ENCODE data around the gene ITGB8. TPM values are rescaled to one million over a fixed set of nuclear protein-coding genes. Genes with fewer than 3 reads are reported as not detected.

The ITGB8 gene
- total RNA-seq, 1 experiment from 2014 or later = 2.4 TPM

DNA sequence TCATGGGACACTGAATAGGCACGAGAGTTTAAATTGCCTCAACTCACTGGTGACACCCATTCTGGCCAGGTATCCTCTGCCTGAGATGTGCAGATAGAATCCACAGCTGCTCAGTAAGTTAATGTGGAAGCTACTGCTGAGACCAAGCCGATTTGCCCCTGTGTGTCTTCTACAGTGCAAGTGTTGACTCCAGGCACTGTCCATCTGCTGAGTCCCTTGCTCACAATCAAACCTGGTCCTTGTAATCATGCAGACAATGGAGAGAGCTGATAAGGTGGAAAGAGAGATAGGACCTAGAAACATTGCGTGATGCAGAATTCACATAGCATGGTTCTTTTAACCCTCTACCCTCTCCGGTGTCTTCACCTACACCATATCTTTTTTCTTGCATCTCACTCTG is 101.4 kb downstream of the ITGB8 start:
- no peak for ATAC-seq
- H3K27ac ChIP-seq (ENCODE audit: low read depth, low read length) = no peak overlapping the region
- H4K20me1 ChIP-seq (ENCODE audit: insufficient read depth) = no peaks in the 10 kb centered on the region
- H3K36me3 ChIP-seq (ENCODE audit: control insufficient read depth in 1 of 2, insufficient read depth in 2 of 2, low read length in 2 of 2) = no peaks in the 10 kb centered on the region
- intact Hi-C loops (cut with micrococcal nuclease) = no loop called here
- no peaks in the 10 kb centered on the region for H3K79me2 ChIP-seq (ENCODE audit: insufficient read depth, low read length)
- no peak overlapping the region for H2AFZ ChIP-seq (ENCODE audit: low read depth, low read length, poor library complexity, severe bottlenecking)
- TF ChIP-seq YY1 (IDR thresholded peaks at IDR 0.05; ENCODE audit: extremely low read depth, insufficient replicate concordance, low read depth, low read length) (no peak), EGR1 (IDR thresholded peaks at IDR 0.05; ENCODE audit: low read depth) (no peak), JUND (IDR thresholded peaks at IDR 0.05) (no peak), REST (IDR thresholded peaks at IDR 0.05; ENCODE audit: low read depth) (no peak), SRF (IDR thresholded peaks at IDR 0.05; ENCODE audit: low read depth) (no peak)
- TF ChIP-seq, protein P1, sequence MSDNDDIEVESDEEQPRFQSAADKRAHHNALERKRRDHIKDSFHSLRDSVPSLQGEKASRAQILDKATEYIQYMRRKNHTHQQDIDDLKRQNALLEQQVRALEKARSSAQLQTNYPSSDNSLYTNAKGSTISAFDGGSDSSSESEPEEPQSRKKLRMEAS (IDR thresholded peaks at IDR 0.05) = no peak
- H3K9ac ChIP-seq (ENCODE audit: low read length) = no peak overlapping the region
- DNase-seq (ENCODE audit: low read depth, low spot score) = no peak
- ChIA-PET RAD21 (ENCODE audit: low non-redundant PET in 1 of 2, low total read pairs in 2 of 2, uncharacterized antibody in 2 of 2, unreplicated experiment in 2 of 2) (no interaction called here), POLR2A (no interaction called here), CTCF (no interaction called here)
- H3K9me3 ChIP-seq (ENCODE audit: control insufficient read depth in 1 of 2, insufficient read depth in 1 of 2, low read depth in 1 of 2, low read length in 2 of 2) = no peaks in the 10 kb centered on the region
- BruUV-seq (replicated peaks) = no TSS peak
- no peaks in the 10 kb centered on the region for H3K27me3 ChIP-seq (ENCODE audit: insufficient read depth, low read length)
- no peak overlapping the region for H3K4me2 ChIP-seq (ENCODE audit: low read length)
- no peaks in the 10 kb centered on the region for H3K9me2 ChIP-seq (ENCODE audit: insufficient read depth)
- no peaks in the 10 kb centered on the region for H3K4me1 ChIP-seq (ENCODE audit: control insufficient read depth in 1 of 2, insufficient read depth in 2 of 2, low read length in 2 of 2)
- H3K4me3 ChIP-seq (replicated peaks in 1 of 2; ENCODE audit: low read depth in 1 of 2, low read length in 2 of 2) = no peak overlapping the region

- H3K4me3 ChIP-seq (replicated peaks in 1 of 2; ENCODE audit: low read depth in 1 of 2, low read length in 2 of 2) = no peak overlapping the region
- no peaks in the 10 kb centered on the region for H3K79me2 ChIP-seq (ENCODE audit: insufficient read depth, low read length)
- no peaks in the 10 kb centered on the region for H3K4me1 ChIP-seq (ENCODE audit: control insufficient read depth in 1 of 2, insufficient read depth in 2 of 2, low read length in 2 of 2)
- intact Hi-C loops (cut with micrococcal nuclease) = no loop called here
- no peak for ATAC-seq
- H2AFZ ChIP-seq (ENCODE audit: low read depth, low read length, poor library complexity, severe bottlenecking) = peak overlapping the region; percentile 77
- RAD21 ChIA-PET (ENCODE audit: low non-redundant PET in 1 of 2, low total read pairs in 2 of 2, uncharacterized antibody in 2 of 2, unreplicated experiment in 2 of 2) = no interaction called here
- no peak overlapping the region for H3K4me2 ChIP-seq (ENCODE audit: low read length)
- no peaks in the 10 kb centered on the region for H3K9me3 ChIP-seq (ENCODE audit: control insufficient read depth in 1 of 2, insufficient read depth in 1 of 2, low read depth in 1 of 2, low read length in 2 of 2)
- no TSS peak for BruUV-seq (replicated peaks)
- no peak overlapping the region for H3K9ac ChIP-seq (ENCODE audit: low read length)
- H4K20me1 ChIP-seq (ENCODE audit: insufficient read depth) = no peaks in the 10 kb centered on the region
- DNase-seq (ENCODE audit: low read depth, low spot score) = no peak
- CTCF ChIA-PET = no interaction called here
- no peaks in the 10 kb centered on the region for H3K9me2 ChIP-seq (ENCODE audit: insufficient read depth)
- POLR2A ChIA-PET = no interaction called here
- no peaks in the 10 kb centered on the region for H3K27me3 ChIP-seq (ENCODE audit: insufficient read depth, low read length)
- no peaks in the 10 kb centered on the region for H3K36me3 ChIP-seq (ENCODE audit: control insufficient read depth in 1 of 2, insufficient read depth in 2 of 2, low read length in 2 of 2)
- H3K27ac ChIP-seq (ENCODE audit: low read depth, low read length) = no peak overlapping the region
- TF ChIP-seq YY1 (IDR thresholded peaks at IDR 0.05; ENCODE audit: extremely low read depth, insufficient replicate concordance, low read depth, low read length) (no peak), POLR2AphosphoS5 (IDR thresholded peaks at IDR 0.05; ENCODE audit: low read depth, low read length) (no peak), ELF1 (IDR thresholded peaks at IDR 0.05; ENCODE audit: borderline replicate concordance, low read depth) (no peak), SP1 (IDR thresholded peaks at IDR 0.05; ENCODE audit: low read depth) (no peak), SIN3A (IDR thresholded peaks at IDR 0.05; ENCODE audit: low read depth) (no peak), JUND (IDR thresholded peaks at IDR 0.05) (no peak), CTCF (IDR thresholded peaks at IDR 0.05 in 2 of 3, conservative IDR thresholded peaks at IDR 0.05 in 1 of 3; ENCODE audit: borderline replicate concordance in 1 of 3, insufficient read depth in 1 of 3, low read depth in 2 of 3, low read length in 2 of 3) (no peak), CEBPB (IDR thresholded peaks at IDR 0.05; ENCODE audit: low read depth) (no peak), ZFX (IDR thresholded peaks at IDR 0.05) (no peak), POLR2A (IDR thresholded peaks at IDR 0.05; ENCODE audit: borderline replicate concordance, extremely low read depth, insufficient read depth, insufficient read length) (no peak), FOSL1 (IDR thresholded peaks at IDR 0.05; ENCODE audit: low read depth) (no peak)
- TF ChIP-seq, protein P1 (IDR thresholded peaks at IDR 0.05) = no peak
Measured at GRCh38 chr7:20435305-20435704, 104.6 kb downstream of the ITGB8 start.
